GM21447 (cell line): ENCODE data around the gene GCA.

Source experiments
- ATAC-seq: cut with Tn5 transposase; IDR thresholded peaks from one replicate; pipeline ENCODE4 v1.9.1; 2021; ENCODE audit not compliant: unreplicated experiment

The GCA gene

GRCh38 chr2:162327806-162328205, 16.1 kb upstream of the GCA start:
- ATAC-seq: no peak

- peak; percentile 89 for ATAC-seq
These were observed 15.3 kb upstream of the GCA start for GRCh38 chr2:162328424-162329157.

- no peak for ATAC-seq
These were observed 13.1 kb upstream of the GCA start for GRCh38 chr2:162330881-162331280.

GRCh38 chr2:162333968-162334367, 10.0 kb upstream of the GCA start:
- ATAC-seq: peak; percentile 74

GRCh38 chr2:162337868-162338267, 6.1 kb upstream of the GCA start:
- ATAC-seq: no peak

DNA sequence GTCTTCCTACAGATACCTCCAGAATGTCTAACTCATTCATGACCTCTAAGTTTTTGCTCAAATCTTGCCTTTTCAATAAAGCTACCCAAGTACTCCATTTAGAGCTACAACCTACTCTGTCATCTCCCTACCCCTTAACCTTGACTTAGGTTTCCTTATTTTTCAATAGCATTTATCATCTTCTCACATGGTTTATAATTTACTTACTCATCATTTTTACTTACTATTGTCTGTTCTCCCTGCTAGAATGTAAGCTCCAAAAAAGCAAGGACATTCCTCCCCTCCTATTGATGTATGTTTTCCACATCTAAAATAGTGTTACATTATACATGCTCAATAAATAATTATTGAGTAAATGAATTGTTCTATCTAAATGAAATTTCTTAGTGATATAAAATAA, 3.1 kb upstream of the GCA start:
- ATAC-seq: no peak

- ATAC-seq: no peak
These were observed 1.6 kb upstream of the GCA start for GRCh38 chr2:162342321-162342720.

DNA sequence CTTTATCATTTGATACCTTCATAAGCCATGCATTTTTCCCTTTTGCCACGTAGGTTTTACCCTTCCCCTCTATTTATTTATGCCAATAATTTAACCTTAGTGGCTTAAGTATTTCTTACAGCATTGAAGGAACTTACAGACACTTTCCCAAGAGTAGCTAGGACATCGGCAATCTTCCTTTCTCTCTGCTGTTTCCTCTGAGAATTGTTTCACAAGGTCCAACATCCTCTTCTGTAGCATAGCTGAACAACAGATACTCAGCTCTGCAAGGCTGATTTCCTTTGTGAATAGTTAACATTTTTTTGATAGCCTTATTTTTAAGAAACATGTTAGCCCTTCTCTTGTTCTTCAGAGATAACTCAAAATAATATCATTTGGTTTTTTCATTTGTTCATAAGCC, 1.1 kb upstream of the GCA start:
- no peak for ATAC-seq

DNA sequence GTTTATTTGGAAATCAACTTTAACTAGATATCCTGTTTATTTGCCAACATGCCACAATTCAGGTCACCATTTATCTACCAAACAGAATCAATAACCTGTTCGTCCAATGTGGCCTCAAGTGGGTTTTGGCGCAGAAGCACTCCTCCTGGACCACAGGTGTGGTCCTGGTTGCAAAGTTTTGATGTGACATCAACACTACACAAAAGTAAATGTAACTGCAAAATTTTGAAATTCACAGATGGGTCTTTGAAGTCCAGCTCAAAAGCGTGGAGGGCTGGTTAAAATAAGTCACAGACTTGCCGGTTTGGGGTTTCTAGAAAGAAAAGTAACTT, 474 bp upstream of the GCA start:
- no peak for ATAC-seq

DNA sequence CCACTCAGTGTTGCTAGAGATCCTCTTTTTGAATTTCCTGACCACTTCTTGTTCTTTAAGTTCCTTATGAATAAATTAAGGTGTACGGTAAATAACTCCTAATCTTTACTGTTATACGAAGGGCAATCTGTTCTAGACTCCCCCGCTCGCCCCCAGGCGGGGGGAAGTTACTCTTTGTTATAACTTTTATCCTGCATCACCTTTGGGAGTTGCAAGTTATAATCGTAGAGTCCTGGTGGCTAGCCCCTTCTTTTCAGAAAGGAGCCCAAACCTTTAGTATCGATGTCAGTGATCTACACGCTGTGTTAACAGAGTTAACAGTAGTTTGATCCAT, 652 bp downstream of the GCA start:
- ATAC-seq: no peak

- no peak for ATAC-seq
These were observed 21.5 kb downstream of the GCA start for GRCh38 chr2:162365392-162365791.

DNA sequence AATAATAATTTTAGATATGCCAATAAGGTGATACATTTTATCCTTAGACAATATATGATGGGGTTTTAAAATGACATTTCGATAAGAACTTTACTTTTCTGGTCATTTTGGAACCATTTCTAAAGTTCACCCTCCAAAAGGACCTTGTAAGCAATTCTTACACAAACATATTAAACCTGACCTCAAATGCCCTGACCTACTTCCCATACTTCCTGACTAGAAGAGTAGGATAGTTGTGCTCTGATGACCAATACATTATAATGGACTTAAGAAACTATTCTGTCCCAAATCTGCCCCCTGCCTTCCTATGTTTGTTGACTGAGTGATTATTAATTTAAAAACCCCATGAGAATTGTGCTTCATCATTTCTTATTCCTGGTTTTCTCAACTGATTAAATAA, 24.6 kb downstream of the GCA start:
- ATAC-seq: no peak

DNA sequence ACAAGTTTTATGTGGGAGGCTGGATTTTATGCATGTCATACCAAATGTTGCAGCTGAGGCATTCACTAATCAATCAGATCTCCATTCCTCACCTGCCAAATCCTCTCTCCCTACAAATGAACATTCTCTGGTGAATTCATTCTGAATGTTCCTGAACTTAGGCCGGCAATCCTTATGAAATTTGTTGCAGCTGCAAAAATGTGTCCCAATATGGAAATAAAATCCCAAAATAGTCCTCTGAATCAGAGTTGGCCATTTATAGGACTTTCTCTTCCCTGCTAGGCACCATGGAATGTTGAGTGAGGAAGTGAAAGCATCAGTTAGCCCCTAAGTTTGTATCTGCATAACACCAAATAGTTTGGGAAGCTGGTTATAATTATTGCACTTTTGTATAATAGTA, 25.6 kb downstream of the GCA start:
- no peak for ATAC-seq

DNA sequence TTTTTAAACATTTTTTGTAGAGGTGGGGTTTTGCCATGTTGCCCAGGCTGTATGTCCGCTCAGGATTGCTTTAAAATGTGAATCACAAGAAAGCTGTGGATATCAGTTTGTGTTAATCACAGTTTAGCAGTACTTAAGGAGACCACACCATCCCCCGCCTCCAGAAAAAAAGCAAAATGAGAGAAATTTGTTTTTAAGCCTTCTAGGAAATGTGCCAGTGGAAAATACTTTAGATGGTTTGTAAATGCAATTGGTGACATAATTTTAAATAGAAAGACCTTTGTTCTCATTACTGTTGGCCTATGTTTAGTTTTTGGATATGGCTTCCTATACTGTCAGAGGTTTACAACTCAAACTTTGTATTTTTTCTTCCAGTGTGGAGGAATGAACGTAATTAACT, 27.0 kb downstream of the GCA start:
- ATAC-seq: no peak

- ATAC-seq: no peak
These were observed 28.9 kb downstream of the GCA start for GRCh38 chr2:162372818-162373217.

DNA sequence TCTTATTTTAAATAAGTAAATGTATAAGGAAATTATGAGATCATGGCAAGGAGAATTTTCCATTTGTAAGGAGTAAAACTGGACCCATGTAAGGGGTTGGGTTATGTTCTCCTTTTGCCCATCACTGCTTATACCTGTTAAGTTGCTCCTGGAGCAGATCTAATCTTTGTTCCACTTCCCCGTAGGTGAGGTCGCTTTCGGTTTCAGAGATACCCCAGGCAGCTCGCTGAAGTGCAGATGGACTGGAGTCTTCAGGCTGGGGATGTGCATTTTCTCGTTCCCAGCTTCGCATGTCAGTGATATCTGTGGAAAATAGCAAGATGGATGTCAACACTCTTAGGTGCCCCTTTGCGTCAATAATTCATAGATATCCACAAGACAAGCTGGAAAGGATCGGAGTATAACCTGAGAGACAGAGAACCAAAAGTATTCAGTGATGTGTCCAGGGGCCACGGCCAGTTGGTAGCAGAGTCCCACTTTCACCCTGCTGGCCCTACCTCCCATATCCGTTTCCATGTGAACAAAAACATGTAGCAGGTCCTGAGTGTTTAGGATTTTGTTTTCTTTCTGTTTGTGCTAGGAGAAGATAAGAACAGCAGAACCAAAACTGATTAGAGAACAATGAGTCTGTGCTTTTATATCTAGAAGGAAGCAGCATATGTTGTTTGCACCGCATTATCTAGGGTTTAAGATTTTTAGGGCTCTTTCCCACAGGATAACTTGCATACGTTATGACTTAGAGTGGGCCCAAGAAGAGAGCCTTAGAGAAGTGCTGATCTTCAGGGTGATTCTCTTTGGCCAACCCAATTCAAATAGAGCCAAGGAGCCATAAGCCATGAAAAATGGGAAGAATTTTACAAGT, 36.0 kb downstream of the GCA start:
- ATAC-seq: peak; percentile 79

GRCh38 chr2:162381851-162382250, 37.9 kb downstream of the GCA start:
- ATAC-seq: no peak

DNA sequence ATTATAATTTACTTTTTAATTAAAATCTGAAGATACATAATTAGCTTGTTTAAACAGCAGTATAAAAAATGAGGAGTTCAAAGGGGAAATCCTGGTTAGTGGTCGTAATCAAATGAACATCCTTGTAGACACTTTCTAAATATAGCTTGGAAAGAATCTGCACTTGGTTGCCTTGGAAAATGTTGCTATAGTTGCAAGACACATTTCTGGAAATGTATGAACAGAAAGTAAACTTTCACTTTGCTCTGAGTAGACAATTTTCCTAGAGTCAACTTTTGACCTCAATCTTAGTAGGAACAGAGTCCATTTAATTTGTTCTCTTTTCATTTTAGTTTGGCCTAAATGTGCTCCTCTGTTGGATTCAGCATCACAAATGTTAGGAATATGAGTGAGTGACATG, 38.3 kb downstream of the GCA start:
- ATAC-seq: no peak

- ATAC-seq: no peak
These were observed 41.6 kb downstream of the GCA start for GRCh38 chr2:162385536-162385935.

GRCh38 chr2:162390801-162391200, 46.9 kb downstream of the GCA start:
- ATAC-seq: no peak

DNA sequence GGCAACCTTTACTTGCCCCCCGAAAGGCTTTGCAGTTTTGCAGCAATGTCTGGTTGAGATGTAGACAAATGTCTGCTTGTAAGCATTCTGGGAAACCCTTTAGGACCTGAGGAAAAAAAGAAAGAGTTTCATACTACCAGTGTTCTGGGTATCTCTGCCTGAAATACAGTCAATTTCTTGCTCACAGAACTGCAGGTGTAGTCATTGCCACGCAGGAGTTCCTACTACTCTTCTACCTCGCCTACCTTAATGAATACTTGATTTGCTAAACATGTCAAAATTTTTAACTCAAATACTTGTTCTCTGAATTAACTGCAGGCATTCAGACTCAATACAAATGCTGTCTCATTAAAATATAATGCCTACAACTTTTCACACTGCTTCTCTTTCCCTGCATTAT, 56.4 kb downstream of the GCA start:
- ATAC-seq: no peak

DNA sequence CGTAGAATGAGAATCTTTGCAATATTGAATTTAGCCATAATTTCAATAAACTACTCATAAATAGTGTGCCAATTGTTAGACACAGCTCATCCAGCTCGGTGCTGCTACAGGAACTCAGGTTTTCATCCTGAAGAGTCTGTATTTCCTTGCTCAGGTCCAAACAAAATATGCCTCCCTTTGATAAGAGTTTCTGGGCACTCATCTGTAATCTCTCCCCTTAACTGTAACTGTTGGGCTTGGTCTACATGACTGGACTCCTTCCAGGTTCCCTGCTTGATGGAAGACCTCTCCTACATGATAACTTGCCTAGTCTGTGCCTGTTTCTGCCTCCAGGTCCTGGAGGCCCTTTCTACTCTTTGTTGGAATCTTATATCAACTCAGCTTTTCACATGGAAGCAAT, 57.9 kb downstream of the GCA start:
- ATAC-seq: no peak

- ATAC-seq: no peak
These were observed 60.0 kb downstream of the GCA start for GRCh38 chr2:162403884-162404283.
